HTERT RPE-1 (cell line): Measurements from ENCODE around the gene CYTH4.
"Not testable (repeated sequence)": the region's sequence is repeated elsewhere in the genome, so short reads cannot be mapped to it uniquely, and the experiment has no call there.

Source experiments
- in situ Hi-C: fragments of 300-500 bp; cut with MboI; formaldehyde crosslinking; loops from 4 replicates; pipeline ENCODE4 v1.14.3; 2020; ENCODE audit warnings: low sequenced_read_pairs

The CYTH4 gene

DNA sequence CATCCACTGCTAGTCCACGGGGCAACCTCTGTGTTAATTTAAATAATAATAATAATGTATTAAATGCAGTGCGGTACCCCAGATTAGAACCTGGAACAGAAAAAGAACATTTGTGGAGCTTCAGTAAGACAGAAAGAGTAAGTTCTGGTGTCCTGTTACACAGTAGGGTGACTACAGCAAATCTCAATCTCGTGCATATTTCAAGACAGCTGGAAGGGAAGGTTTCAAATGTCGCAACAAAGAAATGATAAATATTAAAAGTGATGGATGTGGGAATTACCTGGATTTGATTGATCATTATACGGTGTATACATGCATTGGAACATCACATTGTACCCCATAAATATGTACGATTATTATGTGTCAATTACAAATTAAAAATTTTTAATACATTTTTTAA lies 36.6 kb upstream of the CYTH4 start:
- in situ Hi-C loops, result no loop called here

DNA sequence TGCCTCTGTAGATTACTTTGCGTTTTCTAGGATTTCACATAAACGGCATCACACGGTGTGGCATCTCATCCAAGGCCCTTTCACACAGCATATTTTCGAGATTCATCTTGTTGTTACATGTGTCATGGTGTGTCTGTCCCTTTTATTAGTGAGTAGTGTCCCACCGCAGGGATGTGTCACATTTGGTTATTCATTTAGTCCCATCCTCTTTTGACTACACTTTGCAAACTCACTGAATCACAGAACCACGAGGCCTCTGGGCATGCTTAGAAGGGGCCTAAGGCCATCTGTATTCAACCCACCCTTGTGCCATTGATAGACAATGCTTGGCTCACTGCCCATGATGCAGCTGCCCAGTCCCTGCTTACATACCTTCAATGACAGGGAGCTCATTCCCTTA lies 34.1 kb upstream of the CYTH4 start:
- in situ Hi-C loops, result no loop called here

- in situ Hi-C loops, result no loop called here
These were observed 32.3 kb upstream of the CYTH4 start for GRCh38 chr22:37249986-37250385.

GRCh38 chr22:37251836-37252235 lies 30.5 kb upstream of the CYTH4 start:
- in situ Hi-C loops, result not testable (repeated sequence)

DNA sequence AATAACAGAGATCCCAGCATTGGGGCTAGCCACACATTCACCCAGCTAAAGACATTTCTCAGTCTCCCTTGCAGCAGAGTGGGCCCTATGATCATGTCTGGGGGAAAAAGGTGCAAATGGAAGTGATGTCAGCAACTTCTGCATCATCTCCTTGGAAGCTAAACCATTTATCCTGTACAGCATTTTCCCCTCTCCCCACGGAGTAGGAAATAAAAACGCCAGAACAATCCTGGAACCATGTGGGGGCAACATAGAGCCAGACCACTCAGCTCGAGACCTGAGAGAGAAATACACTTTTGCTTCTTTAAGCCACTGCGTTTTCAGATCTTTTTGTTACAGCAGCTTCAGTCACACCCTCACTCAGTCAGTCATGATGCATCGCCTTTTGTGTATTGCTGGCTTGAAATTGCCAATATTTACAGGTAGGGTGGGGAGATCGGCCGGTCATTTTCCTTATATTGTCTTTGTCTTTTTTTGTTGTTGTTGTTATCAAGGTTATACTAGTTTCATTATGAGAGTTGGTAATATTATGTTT lies 29.1 kb upstream of the CYTH4 start:
- in situ Hi-C loops, result no loop called here

GRCh38 chr22:37254209-37254866 lies 28.0 kb upstream of the CYTH4 start:
- in situ Hi-C loops, result no loop called here

DNA sequence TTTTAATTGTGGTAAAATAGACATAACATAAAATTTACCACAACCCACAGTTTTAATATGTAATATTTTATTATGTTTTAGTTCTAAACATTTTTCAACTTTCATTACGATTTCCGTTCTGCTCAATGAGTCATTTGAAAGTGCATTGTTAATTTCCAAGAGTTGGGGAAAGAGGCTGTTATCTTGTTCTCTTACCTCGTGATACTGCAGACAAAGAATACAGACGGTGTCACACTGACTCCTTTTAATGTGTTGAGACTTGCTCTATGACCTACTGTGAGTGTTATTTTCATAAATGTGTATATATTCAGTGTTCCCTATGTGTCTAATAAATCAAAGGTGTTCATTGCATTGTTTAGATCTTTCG lies 27.5 kb upstream of the CYTH4 start:
- in situ Hi-C loops, result no loop called here

DNA sequence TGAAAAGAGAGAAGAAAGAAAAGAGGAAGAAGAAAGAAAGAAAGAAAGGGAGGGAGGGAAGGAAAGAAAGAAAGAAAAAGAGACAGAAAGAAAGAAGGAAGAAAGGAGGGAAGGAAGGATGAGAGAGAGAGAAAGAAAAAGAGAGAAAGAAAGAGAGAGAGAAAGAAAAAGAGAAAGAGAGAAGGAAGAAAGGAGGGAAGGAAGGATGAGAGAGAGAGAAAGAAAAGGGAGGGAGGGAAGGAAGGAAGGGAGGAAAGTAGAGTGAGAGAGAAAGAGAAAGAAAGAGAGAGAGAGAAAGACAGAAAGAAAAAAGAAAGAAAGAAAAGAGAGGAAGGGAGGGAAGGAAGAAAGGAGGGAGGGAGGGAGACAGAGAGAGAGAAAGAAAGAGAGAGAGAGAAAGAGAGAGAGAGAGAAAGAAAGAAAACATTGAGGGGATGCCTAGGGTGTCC lies 26.7 kb upstream of the CYTH4 start:
- in situ Hi-C loops, result no loop called here

DNA sequence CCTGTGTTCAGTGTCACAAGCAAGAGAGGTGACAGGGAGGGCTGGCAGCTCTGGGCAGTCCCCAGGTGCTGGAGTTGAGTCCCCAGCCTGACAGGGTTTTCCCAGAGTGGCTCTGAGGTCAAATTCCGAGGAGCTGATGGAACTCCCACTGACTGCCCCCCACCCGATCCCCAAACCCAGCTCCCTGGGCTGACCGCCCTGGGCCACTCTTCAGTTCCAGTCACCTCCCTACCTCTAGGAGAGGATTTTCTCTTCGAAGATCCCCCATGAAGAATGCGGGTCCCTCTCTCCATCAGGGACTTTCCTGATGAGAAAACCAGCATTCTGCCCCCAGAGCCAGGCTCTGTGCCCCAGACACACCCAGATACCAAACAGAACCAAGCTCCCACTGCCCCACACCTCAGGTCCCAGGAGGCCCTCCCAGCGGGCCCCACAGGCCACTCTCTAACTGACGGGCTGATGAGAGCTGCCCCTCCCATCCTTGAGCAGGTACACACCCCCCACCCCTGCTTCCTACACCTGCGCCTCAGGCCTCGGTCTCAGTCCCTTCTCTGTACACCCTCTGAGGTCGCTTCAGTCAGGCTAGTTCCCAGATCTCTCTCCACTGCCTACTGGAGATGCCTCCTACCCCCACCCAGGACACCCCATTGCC lies 26.1 kb upstream of the CYTH4 start:
- in situ Hi-C loops, result no loop called here

DNA sequence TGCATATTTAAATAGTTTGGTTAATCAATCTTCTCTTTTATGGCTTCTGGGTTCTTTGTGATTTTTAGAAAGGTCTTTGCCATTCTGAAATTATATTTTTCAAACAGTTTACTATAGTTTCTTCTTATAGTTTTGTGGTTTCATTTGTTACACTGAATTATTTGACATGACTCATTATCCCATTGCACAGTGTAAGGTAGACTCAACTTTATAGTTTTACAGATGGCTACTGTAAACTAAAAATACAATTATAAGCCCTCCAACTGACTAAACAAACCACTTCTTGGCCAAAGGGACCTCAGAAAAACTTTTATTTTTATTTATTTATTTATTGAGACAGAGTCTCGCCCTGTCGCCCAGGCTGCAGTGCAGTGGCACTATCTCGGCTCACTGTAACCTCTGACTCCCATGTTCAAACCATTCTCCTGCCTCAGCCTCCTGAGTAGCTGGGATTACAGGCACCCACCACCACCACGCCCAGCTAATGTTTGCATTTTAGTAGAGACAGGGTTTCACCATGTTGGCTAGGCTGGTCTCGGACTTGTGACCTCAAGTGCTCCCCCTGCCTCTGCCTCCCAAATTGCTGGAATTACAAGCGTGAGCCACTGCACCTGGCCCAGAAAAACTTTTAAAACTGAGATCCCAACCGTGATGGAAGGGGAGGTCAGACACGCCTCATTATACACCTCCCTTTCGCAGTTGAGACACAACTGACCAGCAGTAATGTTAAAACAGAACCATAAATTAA lies 24.1 kb upstream of the CYTH4 start:
- in situ Hi-C loops, result no loop called here

- in situ Hi-C loops, result no loop called here
These were observed 23.4 kb upstream of the CYTH4 start for GRCh38 chr22:37258753-37259401.

DNA sequence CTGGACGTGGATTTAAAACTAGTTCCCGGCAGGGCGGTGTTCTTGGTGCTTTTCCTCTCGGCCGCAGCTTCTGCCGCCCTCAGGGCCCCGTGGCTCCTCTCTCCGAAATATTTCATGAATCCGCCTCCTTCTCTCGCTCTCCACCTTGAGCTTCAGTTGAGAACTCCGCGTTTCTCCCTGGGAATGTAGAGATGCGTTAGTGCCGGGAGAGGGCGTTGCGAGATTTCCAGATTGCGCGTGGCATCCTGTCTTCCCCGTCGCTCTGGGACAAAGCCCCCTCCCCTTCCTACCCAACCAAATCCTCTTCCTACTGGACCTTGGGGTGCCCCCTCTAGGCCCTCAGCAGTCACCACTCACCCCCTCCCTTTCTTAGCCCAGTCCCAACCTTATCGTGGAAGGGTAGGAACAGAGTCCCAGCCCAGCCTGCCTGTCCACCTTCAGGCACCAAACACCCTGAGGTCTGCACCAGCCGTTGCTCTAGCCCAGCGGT lies 22.7 kb upstream of the CYTH4 start:
- in situ Hi-C loops, result no loop called here

DNA sequence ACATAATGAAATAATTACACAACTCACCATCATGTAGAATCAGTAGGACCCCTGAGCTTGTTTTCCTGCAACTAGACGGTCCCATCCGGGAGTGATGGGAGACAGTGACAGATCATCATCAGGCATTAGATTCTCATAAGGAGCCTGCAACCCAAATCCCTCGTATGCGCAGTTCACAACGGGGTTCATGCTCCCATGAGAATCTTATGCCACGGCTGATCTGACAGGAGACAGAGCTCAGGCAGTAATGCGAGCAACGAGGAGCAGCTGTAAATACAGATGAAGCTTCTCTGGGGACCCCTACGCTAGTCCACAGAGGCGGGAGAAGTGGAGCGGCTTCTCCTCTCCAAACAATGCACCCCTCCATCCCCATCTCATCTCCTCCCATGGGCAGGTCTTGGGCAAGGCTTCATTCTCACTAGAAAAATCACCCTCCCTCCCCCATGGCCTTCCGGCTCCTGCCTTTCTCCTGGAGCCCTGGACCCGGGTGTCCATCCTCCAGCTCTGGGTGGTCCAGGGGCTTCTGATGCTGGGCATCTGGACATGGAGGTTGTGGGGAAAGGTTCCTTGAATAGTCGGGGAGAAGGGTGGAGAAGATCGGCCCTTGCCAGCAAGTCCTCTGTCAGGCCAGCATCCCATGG lies 22.0 kb upstream of the CYTH4 start:
- in situ Hi-C loops, result no loop called here

GRCh38 chr22:37260901-37261336 lies 21.4 kb upstream of the CYTH4 start:
- in situ Hi-C loops, result no loop called here

GRCh38 chr22:37262346-37262745 lies 20.0 kb upstream of the CYTH4 start:
- in situ Hi-C loops, result no loop called here

DNA sequence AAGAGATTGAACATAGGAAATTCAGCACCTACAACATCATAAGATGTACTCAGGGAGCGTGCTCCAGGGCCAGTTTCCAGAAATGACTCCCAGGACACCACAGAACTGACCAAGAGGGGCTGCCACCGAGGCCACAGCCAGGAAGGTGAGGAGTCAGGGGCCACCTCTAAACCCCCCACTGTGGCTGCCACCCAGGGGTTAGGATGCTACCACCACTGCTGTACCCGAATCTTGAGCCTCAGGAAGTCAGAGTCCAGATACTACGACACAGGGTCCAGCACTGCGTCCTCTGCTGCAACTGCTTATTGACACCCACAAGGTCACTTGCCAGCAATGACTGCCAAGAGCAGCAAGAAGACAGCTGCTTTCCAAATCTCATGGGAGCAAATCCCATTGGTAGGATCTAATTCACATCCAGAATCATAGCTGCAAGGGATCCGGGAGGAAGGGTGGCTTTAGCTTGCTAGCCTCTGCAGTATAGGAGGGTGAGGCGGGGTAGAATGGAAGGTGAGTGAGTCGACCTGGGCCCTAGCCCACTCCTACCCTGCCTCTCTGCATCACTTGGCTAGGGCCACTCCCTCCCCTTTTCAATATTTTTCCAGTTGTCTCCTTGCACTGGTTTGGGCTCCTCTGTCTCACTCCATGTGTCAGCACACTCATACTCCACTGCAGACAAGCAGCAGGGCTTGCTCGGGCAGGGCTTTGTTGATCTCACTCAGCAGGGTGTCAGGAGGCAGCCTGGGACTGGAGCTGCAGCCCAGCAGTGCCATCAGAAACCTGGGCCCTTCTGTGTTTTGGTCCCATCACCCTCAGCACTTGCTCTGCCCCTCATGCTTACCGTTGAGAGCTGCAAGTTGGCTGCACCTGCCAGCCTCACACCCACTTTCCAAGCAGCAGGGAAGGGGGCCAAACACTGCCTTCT lies 18.1 kb upstream of the CYTH4 start:
- in situ Hi-C loops, result no loop called here

DNA sequence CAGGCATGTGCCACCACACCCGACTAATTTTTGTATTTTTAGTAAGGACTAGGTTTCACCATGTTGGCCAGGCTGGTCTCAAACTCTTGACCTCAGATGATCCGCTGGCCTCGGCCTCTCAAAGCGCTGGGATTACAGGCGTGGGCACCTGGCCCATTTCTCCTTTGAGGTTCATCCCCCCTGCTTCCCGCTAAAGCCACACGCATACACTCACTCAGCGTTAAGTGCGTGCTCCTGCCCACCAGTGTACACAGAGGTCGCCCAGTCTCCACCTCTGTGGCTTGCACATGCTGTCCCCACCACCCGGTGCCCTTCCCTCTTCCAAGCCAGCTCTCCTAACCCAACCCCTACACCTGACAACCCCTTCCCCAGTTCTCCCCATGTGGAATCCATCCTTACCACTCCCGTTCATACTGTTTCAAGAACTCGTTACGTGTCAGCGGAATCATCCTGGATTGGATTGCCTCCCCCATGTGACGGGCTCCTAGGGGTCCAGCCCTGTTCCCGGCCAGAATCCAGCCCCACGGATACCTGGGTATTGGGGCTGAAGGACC lies 15.7 kb upstream of the CYTH4 start:
- in situ Hi-C loops, result no loop called here

DNA sequence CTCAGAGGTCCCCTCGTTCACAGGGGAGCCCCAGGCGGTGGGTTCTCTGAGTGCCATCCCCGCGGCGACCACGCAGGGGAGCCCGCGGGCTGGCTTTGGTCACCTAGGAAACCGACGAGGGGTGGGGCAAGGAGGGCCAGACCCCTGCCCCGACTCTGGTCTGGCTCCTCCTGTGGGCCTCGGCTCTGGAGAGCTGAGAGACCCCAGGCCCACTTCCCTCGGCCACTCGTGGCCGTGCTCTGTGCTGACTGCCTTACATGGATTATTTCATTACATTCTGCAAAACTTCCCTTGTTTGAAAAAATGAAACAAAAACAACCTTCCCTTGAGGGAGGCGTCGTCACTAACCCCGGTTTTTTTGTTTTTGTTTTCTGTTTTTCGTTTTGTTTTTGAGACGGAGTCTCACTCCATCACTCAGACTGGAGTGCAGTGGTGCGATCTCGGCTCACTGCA lies 15.1 kb upstream of the CYTH4 start:
- in situ Hi-C loops, result no loop called here
